ENCODE data around the gene VGF.
A peak's percentile ranks its signal among the peaks of the same experiment; 100 is the strongest.

Gene VGF

DNA sequence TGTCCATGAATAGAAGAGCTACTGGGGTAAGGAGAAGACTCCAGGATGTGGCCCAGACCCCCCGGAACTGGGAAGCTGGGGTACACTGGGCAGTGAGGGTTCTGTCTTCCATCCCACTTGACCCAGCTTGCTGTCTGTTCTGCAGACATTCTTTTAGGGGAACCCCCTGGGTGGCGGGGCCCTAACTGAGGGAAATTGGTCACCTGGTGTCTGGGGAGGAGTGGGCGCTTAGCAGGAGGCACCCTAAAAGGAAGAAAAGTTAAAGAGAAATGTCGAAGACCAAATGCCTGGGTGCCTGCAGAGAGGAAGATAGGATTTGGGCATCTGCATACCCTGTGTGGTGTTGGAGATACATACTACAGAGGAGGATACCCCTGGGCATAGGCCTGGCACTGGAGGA lies 10.1 kb downstream of the VGF start:
- Histone ChIP-seq H2AK5ac (ENCODE audit: low read length) (no peak overlapping the region), H3K79me1 (ENCODE audit: low read length) (no peaks in the 10 kb centered on the region), H3K36me3 (ENCODE audit: control insufficient read depth, insufficient read depth, low read length) (no peaks in the 10 kb centered on the region), H3K56ac (ENCODE audit: low read length) (peak overlapping the region; percentile 94), H3K79me2 (ENCODE audit: control insufficient read depth, insufficient read depth, low read length) (no peaks in the 10 kb centered on the region), H3K23ac (ENCODE audit: low read length) (no peak overlapping the region), H3K9ac (ENCODE audit: low read length) (peak overlapping the region; percentile 88), H2BK120ac (ENCODE audit: low read depth, low read length) (no peak overlapping the region), H3K4ac (ENCODE audit: low read depth, low read length) (peak overlapping the region; percentile 90), H3K4me1 (ENCODE audit: control insufficient read depth, low read depth, low read length) (peaks cover 3% of the 10 kb centered on the region), H4K8ac (ENCODE audit: low read depth, low read length) (no peak overlapping the region), H3K27me3 (ENCODE audit: insufficient read depth, low read length, poor library complexity) (no peaks in the 10 kb centered on the region), H2BK5ac (ENCODE audit: low read length) (no peak overlapping the region), H4K5ac (ENCODE audit: low read length) (no peak overlapping the region), H3K4me2 (ENCODE audit: low read length) (peak overlapping the region; percentile 11), H2BK15ac (replicated peaks; ENCODE audit: low read depth) (no peak overlapping the region), H3K18ac (ENCODE audit: low read length) (peak overlapping the region; percentile 99), H3K4me3 (ENCODE audit: low read length) (no peak overlapping the region), H3K27ac (ENCODE audit: low read depth, low read length) (no peak overlapping the region)
- no CpG with 5 or more reads among the region's 4 CpGs for whole genome bisulfite sequencing (ENCODE audit: extremely low coverage, insufficient coverage, low lambda C conversion rate)
- no peak for DNase-seq

- Histone ChIP-seq H3K27me3 (ENCODE audit: insufficient read depth, low read length, poor library complexity) (no peaks in the 10 kb centered on the region), H4K8ac (ENCODE audit: low read depth, low read length) (peak overlapping the region; percentile 97), H3K4ac (ENCODE audit: low read depth, low read length) (peak overlapping the region; percentile 90), H2BK15ac (replicated peaks; ENCODE audit: low read depth) (no peak overlapping the region), H3K4me3 (ENCODE audit: low read length) (peak overlapping the region; percentile 72), H3K23ac (ENCODE audit: low read length) (peak overlapping the region; percentile 89), H2BK5ac (ENCODE audit: low read length) (no peak overlapping the region), H3K56ac (ENCODE audit: low read length) (peak overlapping the region; percentile 94), H3K9ac (ENCODE audit: low read length) (peak overlapping the region; percentile 88), H3K4me1 (ENCODE audit: control insufficient read depth, low read depth, low read length) (peaks cover 3% of the 10 kb centered on the region), H3K4me2 (ENCODE audit: low read length) (peak overlapping the region; percentile 11), H3K36me3 (ENCODE audit: control insufficient read depth, insufficient read depth, low read length) (no peaks in the 10 kb centered on the region), H2BK120ac (ENCODE audit: low read depth, low read length) (peak overlapping the region; percentile 18), H3K27ac (ENCODE audit: low read depth, low read length) (peak overlapping the region; percentile 30), H3K79me2 (ENCODE audit: control insufficient read depth, insufficient read depth, low read length) (no peaks in the 10 kb centered on the region), H3K79me1 (ENCODE audit: low read length) (no peaks in the 10 kb centered on the region), H2AK5ac (ENCODE audit: low read length) (no peak overlapping the region), H4K5ac (ENCODE audit: low read length) (no peak overlapping the region), H3K18ac (ENCODE audit: low read length) (peak overlapping the region; percentile 99)
- WGBS (ENCODE audit: extremely low coverage, insufficient coverage, low lambda C conversion rate), result no CpG with 5 or more reads among the region's 34 CpGs
- no peak for DNase-seq
Observed at GRCh38 chr7:101154693-101155102, 10.7 kb downstream of the VGF start.

GRCh38 chr7:101153969-101154692 lies 11.2 kb downstream of the VGF start, which contains the start of gene AP1S1:
Gene AP1S1, plus strand, starts transcription at chr7:101154476. Its CDS starts 39 bp downstream, at chr7:101154515.
- Histone ChIP-seq H3K9ac (ENCODE audit: low read length) (peak within 1 kb of the TSS; percentile 88), H3K4me1 (ENCODE audit: control insufficient read depth, low read depth, low read length) (peaks cover 3% of the 10 kb centered on the region), H3K36me3 (ENCODE audit: control insufficient read depth, insufficient read depth, low read length) (no peaks in the 10 kb centered on the region), H3K56ac (ENCODE audit: low read length) (peak within 1 kb of the TSS; percentile 94), H3K79me2 (ENCODE audit: control insufficient read depth, insufficient read depth, low read length) (no peaks in the 10 kb centered on the region), H3K4me2 (ENCODE audit: low read length) (peak within 1 kb of the TSS; percentile 11), H3K23ac (ENCODE audit: low read length) (peak within 1 kb of the TSS; percentile 89), H2AK5ac (ENCODE audit: low read length) (no peak within 1 kb of the TSS), H4K5ac (ENCODE audit: low read length) (no peak within 1 kb of the TSS), H2BK120ac (ENCODE audit: low read depth, low read length) (peak within 1 kb of the TSS; percentile 18), H3K4me3 (ENCODE audit: low read length) (peak within 1 kb of the TSS; percentile 72), H3K18ac (ENCODE audit: low read length) (peak within 1 kb of the TSS; percentile 99), H4K8ac (ENCODE audit: low read depth, low read length) (peak within 1 kb of the TSS; percentile 97), H2BK15ac (replicated peaks; ENCODE audit: low read depth) (no peak within 1 kb of the TSS), H3K79me1 (ENCODE audit: low read length) (no peaks in the 10 kb centered on the region), H3K4ac (ENCODE audit: low read depth, low read length) (peak within 1 kb of the TSS; percentile 90), H3K27me3 (ENCODE audit: insufficient read depth, low read length, poor library complexity) (no peaks in the 10 kb centered on the region), H3K27ac (ENCODE audit: low read depth, low read length) (peak within 1 kb of the TSS; percentile 30), H2BK5ac (ENCODE audit: low read length) (no peak within 1 kb of the TSS)
- no CpG with 5 or more reads among the region's 51 CpGs for WGBS (ENCODE audit: extremely low coverage, insufficient coverage, low lambda C conversion rate)
- peak; percentile 100 for DNase-seq

- Histone ChIP-seq H3K4me1 (ENCODE audit: control insufficient read depth, low read depth, low read length) (peaks cover 3% of the 10 kb centered on the region), H3K18ac (ENCODE audit: low read length) (no peak overlapping the region), H4K5ac (ENCODE audit: low read length) (no peak overlapping the region), H3K27me3 (ENCODE audit: insufficient read depth, low read length, poor library complexity) (no peaks in the 10 kb centered on the region), H2AK5ac (ENCODE audit: low read length) (no peak overlapping the region), H3K79me1 (ENCODE audit: low read length) (no peaks in the 10 kb centered on the region), H3K9ac (ENCODE audit: low read length) (no peak overlapping the region), H2BK5ac (ENCODE audit: low read length) (no peak overlapping the region), H3K79me2 (ENCODE audit: control insufficient read depth, insufficient read depth, low read length) (no peaks in the 10 kb centered on the region), H4K8ac (ENCODE audit: low read depth, low read length) (no peak overlapping the region), H2BK15ac (replicated peaks; ENCODE audit: low read depth) (no peak overlapping the region), H3K56ac (ENCODE audit: low read length) (no peak overlapping the region), H3K4me2 (ENCODE audit: low read length) (no peak overlapping the region), H3K36me3 (ENCODE audit: control insufficient read depth, insufficient read depth, low read length) (no peaks in the 10 kb centered on the region), H3K4ac (ENCODE audit: low read depth, low read length) (no peak overlapping the region), H3K23ac (ENCODE audit: low read length) (no peak overlapping the region), H2BK120ac (ENCODE audit: low read depth, low read length) (no peak overlapping the region), H3K27ac (ENCODE audit: low read depth, low read length) (no peak overlapping the region), H3K4me3 (ENCODE audit: low read length) (no peak overlapping the region)
- DNase-seq, result no peak
- WGBS (ENCODE audit: extremely low coverage, insufficient coverage, low lambda C conversion rate), result no CpG with 5 or more reads among the region's 2 CpGs
Observed at GRCh38 chr7:101151908-101152651, 13.3 kb downstream of the VGF start.

DNA sequence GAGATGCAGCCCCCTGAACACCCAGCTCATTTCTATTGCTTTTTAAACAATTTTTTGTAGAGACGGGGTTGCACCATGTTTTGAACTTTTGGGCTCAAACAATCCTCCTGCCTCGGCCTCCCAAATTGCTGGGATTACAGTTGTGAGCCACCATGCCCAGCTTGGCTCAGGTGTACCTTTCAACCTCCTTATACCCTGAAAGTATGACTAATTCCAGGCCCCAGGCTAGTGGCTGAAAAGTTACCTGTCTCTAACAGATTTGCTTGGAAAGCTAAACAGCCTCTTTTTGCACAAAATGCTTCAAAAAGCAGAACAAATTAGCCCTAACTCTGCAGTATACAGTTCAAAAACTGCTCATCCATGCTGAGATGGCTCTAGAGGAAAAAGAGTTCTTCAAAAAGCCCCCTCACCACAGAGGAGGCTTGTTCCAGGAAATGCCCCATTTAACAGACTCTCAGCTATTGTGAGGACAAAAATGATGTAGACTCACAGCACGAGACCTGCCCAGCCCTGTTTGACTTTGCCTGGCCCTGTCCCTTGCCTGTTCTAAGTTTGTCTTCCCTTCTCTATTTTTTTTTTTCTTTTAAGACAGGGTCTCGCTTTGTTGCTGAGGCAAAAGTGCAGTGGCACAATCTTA lies 24.5 kb downstream of the VGF start:
- Histone ChIP-seq H3K4me3 (ENCODE audit: low read length) (no peak overlapping the region), H3K9ac (ENCODE audit: low read length) (no peak overlapping the region), H3K4me2 (ENCODE audit: low read length) (no peak overlapping the region), H3K18ac (ENCODE audit: low read length) (no peak overlapping the region), H3K36me3 (ENCODE audit: control insufficient read depth, insufficient read depth, low read length) (no peaks in the 10 kb centered on the region), H3K79me1 (ENCODE audit: low read length) (no peaks in the 10 kb centered on the region), H3K27ac (ENCODE audit: low read depth, low read length) (peak overlapping the region; percentile 22), H3K4ac (ENCODE audit: low read depth, low read length) (no peak overlapping the region), H2AK5ac (ENCODE audit: low read length) (no peak overlapping the region), H2BK15ac (replicated peaks; ENCODE audit: low read depth) (peak overlapping the region; percentile 3), H3K27me3 (ENCODE audit: insufficient read depth, low read length, poor library complexity) (no peaks in the 10 kb centered on the region), H2BK5ac (ENCODE audit: low read length) (no peak overlapping the region), H4K5ac (ENCODE audit: low read length) (no peak overlapping the region), H3K79me2 (ENCODE audit: control insufficient read depth, insufficient read depth, low read length) (no peaks in the 10 kb centered on the region), H4K8ac (ENCODE audit: low read depth, low read length) (no peak overlapping the region), H3K4me1 (ENCODE audit: control insufficient read depth, low read depth, low read length) (no peaks in the 10 kb centered on the region), H3K56ac (ENCODE audit: low read length) (peak overlapping the region; percentile 25), H2BK120ac (ENCODE audit: low read depth, low read length) (no peak overlapping the region), H3K23ac (ENCODE audit: low read length) (no peak overlapping the region)
- no CpG with 5 or more reads among the region's 4 CpGs for WGBS (ENCODE audit: extremely low coverage, insufficient coverage, low lambda C conversion rate)
- no peak for DNase-seq

All from mesendoderm (in vitro differentiated cells).